ENCODE results near the gene ZBTB7C. TPM values are rescaled to one million over a fixed set of nuclear protein-coding genes. Genes with fewer than 3 reads are reported as not detected.

The ZBTB7C gene
- total and polyA plus RNA-seq, 10 of the 15 experiments (the other 5 are each of a cell fraction or from before 2014, with no cell fraction given): under 0.01 to 0.08 (median 0.01) TPM; not detected in 7

GRCh38 chr18:48229552-48229981 lies 179.6 kb downstream of the ZBTB7C start (continued):
- TF ChIP-seq E2F4 (IDR thresholded peaks at IDR 0.05; ENCODE audit: low read depth, low read length): no peak
- TF ChIP-seq POLR2AphosphoS2 (IDR thresholded peaks at IDR 0.05; ENCODE audit: low read depth, low read length): no peak
- TF ChIP-seq, protein P1, sequence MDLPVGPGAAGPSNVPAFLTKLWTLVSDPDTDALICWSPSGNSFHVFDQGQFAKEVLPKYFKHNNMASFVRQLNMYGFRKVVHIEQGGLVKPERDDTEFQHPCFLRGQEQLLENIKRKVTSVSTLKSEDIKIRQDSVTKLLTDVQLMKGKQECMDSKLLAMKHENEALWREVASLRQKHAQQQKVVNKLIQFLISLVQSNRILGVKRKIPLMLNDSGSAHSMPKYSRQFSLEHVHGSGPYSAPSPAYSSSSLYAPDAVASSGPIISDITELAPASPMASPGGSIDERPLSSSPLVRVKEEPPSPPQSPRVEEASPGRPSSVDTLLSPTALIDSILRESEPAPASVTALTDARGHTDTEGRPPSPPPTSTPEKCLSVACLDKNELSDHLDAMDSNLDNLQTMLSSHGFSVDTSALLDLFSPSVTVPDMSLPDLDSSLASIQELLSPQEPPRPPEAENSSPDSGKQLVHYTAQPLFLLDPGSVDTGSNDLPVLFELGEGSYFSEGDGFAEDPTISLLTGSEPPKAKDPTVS (IDR thresholded peaks at IDR 0.05; ENCODE audit: low read depth, low read length): no peak

DNA sequence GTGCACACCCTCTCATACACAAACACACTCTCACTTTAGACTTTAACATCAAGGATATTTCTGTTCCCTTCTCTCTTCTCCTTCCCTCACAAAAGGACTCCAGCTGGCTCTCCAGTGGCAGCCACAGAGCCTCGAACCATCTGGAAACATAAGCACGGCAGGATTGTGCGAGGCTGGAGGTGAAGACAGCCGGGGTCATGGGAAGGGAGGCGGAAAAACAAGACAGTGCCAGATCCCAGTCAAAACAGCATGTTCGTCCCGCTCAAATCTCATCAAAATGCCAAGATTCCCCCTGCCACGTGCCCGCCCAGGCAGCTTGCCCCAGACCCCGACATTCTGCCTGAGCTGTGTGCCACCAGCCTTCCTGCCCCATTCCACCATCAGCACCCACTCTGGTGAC lies 180.3 kb downstream of the ZBTB7C start:
- in situ Hi-C loops (cut with MboI): no loop called here
- ChIA-PET RAD21 (ENCODE audit: unreplicated experiment) (no interaction called here), POLR2A (no interaction called here), CTCF (interaction anchor here (1.1 kb wide), 1 partner anchor 236 kb away, joined by 3 read pairs; no protein-coding TSS in a partner anchor), SMC1A (ENCODE audit: uncharacterized antibody, unreplicated experiment) (no interaction called here)
- Histone ChIP-seq H3K79me2 (ENCODE audit: control insufficient read depth, insufficient read depth, low read length) (no peaks in the 10 kb centered on the region), H3K36me3 (ENCODE audit: control insufficient read depth in 2 of 2, insufficient read depth in 2 of 2, low read length in 1 of 2) (no peaks in the 10 kb centered on the region), H3K9me3 (replicated peaks; ENCODE audit: control insufficient read depth, insufficient read depth, low read length) (no peaks in the 10 kb centered on the region), H4K20me1 (ENCODE audit: control insufficient read depth, insufficient read depth) (no peaks in the 10 kb centered on the region), H3K27ac (ENCODE audit: control insufficient read depth, insufficient read depth) (no peak overlapping the region), H3K4me3 (no peak overlapping the region), H3K4me2 (ENCODE audit: control insufficient read depth, insufficient read depth) (no peak overlapping the region), H3K27me3 (replicated peaks in 1 of 2; ENCODE audit: control insufficient read depth in 2 of 2, insufficient read depth in 2 of 2, low read length in 1 of 2) (no peaks in the 10 kb centered on the region; a peak in 1 of 4 replicates), H3K4me1 (ENCODE audit: control insufficient read depth, insufficient read depth, low read length) (no peaks in the 10 kb centered on the region), H3K9ac (ENCODE audit: control insufficient read depth, insufficient read depth, low read length) (no peak overlapping the region), H2AFZ (ENCODE audit: control insufficient read depth, low read depth, low read length) (no peak overlapping the region)
- no TSS peak for BruUV-seq (replicated peaks)
- no peak for DNase-seq (ENCODE audit: low read depth, low spot score)
- no peak for ATAC-seq
- WGBS (ENCODE audit: insufficient coverage, insufficient replicate concordance, low lambda C conversion rate, missing lambda C conversion rate): 5% methylated on average over 10 of the region's 10 CpGs
- intact Hi-C loops (cut with micrococcal nuclease; ENCODE audit: unreplicated experiment): no loop called here
- TF ChIP-seq ESRRA (IDR thresholded peaks at IDR 0.05; ENCODE audit: low read length) (no peak), YY1 (IDR thresholded peaks at IDR 0.05; ENCODE audit: low read depth, low read length) (no peak), RAD51 (IDR thresholded peaks at IDR 0.05) (no peak), TARDBP (IDR thresholded peaks at IDR 0.05; ENCODE audit: borderline replicate concordance) (no peak), TBL1XR1 (IDR thresholded peaks at IDR 0.05; ENCODE audit: low read depth, low read length) (no peak), HDAC6 (IDR thresholded peaks at IDR 0.05; ENCODE audit: unreplicated experiment) (no peak)
- TF ChIP-seq, protein P2, sequence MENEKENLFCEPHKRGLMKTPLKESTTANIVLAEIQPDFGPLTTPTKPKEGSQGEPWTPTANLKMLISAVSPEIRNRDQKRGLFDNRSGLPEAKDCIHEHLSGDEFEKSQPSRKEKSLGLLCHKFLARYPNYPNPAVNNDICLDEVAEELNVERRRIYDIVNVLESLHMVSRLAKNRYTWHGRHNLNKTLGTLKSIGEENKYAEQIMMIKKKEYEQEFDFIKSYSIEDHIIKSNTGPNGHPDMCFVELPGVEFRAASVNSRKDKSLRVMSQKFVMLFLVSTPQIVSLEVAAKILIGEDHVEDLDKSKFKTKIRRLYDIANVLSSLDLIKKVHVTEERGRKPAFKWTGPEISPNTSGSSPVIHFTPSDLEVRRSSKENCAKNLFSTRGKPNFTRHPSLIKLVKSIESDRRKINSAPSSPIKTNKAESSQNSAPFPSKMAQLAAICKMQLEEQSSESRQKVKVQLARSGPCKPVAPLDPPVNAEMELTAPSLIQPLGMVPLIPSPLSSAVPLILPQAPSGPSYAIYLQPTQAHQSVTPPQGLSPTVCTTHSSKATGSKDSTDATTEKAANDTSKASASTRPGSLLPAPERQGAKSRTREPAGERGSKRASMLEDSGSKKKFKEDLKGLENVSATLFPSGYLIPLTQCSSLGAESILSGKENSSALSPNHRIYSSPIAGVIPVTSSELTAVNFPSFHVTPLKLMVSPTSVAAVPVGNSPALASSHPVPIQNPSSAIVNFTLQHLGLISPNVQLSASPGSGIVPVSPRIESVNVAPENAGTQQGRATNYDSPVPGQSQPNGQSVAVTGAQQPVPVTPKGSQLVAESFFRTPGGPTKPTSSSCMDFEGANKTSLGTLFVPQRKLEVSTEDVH (IDR thresholded peaks at IDR 0.05; ENCODE audit: low read depth, partially characterized antibody): no peak
- TF ChIP-seq, protein P1 (IDR thresholded peaks at IDR 0.05; ENCODE audit: low read depth, low read length): no peak
- no peak for FAIRE-seq

All from GM12878 (cell line).